Body of pancreas (tissue), 4 donors: Measurements from ENCODE around the gene TMEM14C. TPM values are rescaled to one million over a fixed set of nuclear protein-coding genes. Genes with fewer than 3 reads are reported as not detected.

Experiments used
- ATAC-seq: fragments of 150-250 bp; one replicate; pipeline ENCODE4 v1.9.1; 2016
- DNase-seq, 4 donors: peaks; one replicate each; pipeline ENCODE4 v3.0.0-alpha.2; 2019
- H3K27ac ChIP-seq, 4 donors: fragments of 200-600 bp; sonication (generic); 1 replicate in 3 of 4; 2 replicates in 1 of 4; pipeline versions ENCODE4 v1.5.1 to v1.6.1; 2016 to 2019; ENCODE audit warnings: mild to moderate bottlenecking in 1 of 4, mixed read lengths in 1 of 4, moderate library complexity in 1 of 4
- H3K27me3 ChIP-seq, 2 donors: fragments of 200-600 bp; sonication (generic); one replicate each; pipeline ENCODE4 v1.6.0; 2016; ENCODE audit warnings: mild to moderate bottlenecking in 1 of 2
- H3K36me3 ChIP-seq, 2 donors: fragments of 200-600 bp; sonication (generic); replicated peaks in 1 of 2; 2 replicates each; pipeline ENCODE4 v1.5.1; 2016; ENCODE audit warnings: low read depth in 2 of 2; ENCODE audit not compliant: insufficient read depth in 1 of 2
- H3K4me1 ChIP-seq: fragments of 200-600 bp; sonication (generic); one replicate; pipeline ENCODE4 v1.6.0; 2016
- H3K4me3 ChIP-seq, 2 donors: fragments of 200-600 bp; sonication (generic); 1 replicate in 1 of 2; 2 replicates in 1 of 2; pipeline ENCODE4 v1.5.1; 2016 to 2019
- H3K9me3 ChIP-seq, 3 donors: fragments of 200-600 bp; sonication (generic); 1 replicate in 2 of 3; 2 replicates in 1 of 3; pipeline ENCODE4 v1.5.1; 2016
- POLR2A ChIP-seq, 3 donors: fragments of 450-650 bp; IDR thresholded peaks; one replicate each; pipeline ENCODE4 v1.6.1; 2016; ENCODE audit warnings: antibody characterized with exemption in 3 of 3, mild to moderate bottlenecking in 2 of 3
- WGBS, 2 donors: methylation state at CpG; one replicate each; pipeline ENCODE4 v1.1.5; 2017; 5-methylcytosine and 5-hydroxymethylcytosine counted together
- intact Hi-C: fragments of 100-400 bp; cut with DNase I; formaldehyde crosslinking; loops from one replicate; pipeline ENCODE4 v1.15.1; 2023
- total RNA-seq, 2 donors: library from RNA; depleted of rRNA; stranded (reverse); fragments of >200 nt; gene quantifications; one replicate each; pipeline ENCODE4 v1.1.0, GENCODE V29; 2016
- TF ChIP-seq, protein P1 (sequence below), 7 experiments: fragments of 450-650 bp in 4 of 7; fragments of 200-600 bp in 3 of 7; sonication (generic) in 3 of 7; IDR thresholded peaks; one replicate each; pipeline ENCODE4 v1.5.1; 2016 to 2019; ENCODE audit warnings: antibody characterized with exemption in 7 of 7

TMEM14C gene
- total RNA-seq, 2 donors from 2014 or later = 31.6 to 61.0 TPM

DNA sequence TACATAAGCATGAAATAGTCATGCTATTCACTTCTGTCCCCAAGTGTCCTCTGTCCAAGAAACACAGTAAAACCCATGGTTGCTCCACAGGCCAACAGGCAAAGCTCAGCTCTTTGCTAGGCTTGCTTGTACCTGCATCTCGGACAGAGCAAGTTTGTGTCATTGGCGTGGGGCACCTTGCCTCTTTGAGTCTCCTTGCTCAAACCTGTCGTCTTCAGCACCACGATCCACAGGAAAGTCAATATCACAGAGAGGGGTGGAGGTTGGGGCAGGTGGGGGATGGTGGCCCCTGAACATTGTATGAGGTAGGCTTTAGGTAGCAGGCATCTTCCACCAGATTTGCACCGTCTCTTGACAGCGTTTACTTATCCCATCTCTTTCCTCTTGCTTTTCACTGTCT, 20.6 kb downstream of the TMEM14C start:
- no peaks in the 10 kb centered on the region for H3K9me3 ChIP-seq
- no peak overlapping the region for H3K27ac ChIP-seq
- ATAC-seq (no peak), DNase-seq (no peak)
- H3K4me3 ChIP-seq = no peak overlapping the region
- no peaks in the 10 kb centered on the region for H3K36me3 ChIP-seq
- no peaks in the 10 kb centered on the region for H3K27me3 ChIP-seq
- H3K4me1 ChIP-seq = peaks cover 12% of the 10 kb centered on the region
- intact Hi-C loops = loop anchor here (10.0 kb wide), 1 partner anchor 49 kb away; the partner anchor contains the start of genes C6orf52 and PAK1IP1
- WGBS, 2 donors = 79 to 80% methylated on average over 6 of the region's 6 CpGs
- no peak for TF ChIP-seq POLR2A (IDR thresholded peaks at IDR 0.05)
- TF ChIP-seq, protein P1, sequence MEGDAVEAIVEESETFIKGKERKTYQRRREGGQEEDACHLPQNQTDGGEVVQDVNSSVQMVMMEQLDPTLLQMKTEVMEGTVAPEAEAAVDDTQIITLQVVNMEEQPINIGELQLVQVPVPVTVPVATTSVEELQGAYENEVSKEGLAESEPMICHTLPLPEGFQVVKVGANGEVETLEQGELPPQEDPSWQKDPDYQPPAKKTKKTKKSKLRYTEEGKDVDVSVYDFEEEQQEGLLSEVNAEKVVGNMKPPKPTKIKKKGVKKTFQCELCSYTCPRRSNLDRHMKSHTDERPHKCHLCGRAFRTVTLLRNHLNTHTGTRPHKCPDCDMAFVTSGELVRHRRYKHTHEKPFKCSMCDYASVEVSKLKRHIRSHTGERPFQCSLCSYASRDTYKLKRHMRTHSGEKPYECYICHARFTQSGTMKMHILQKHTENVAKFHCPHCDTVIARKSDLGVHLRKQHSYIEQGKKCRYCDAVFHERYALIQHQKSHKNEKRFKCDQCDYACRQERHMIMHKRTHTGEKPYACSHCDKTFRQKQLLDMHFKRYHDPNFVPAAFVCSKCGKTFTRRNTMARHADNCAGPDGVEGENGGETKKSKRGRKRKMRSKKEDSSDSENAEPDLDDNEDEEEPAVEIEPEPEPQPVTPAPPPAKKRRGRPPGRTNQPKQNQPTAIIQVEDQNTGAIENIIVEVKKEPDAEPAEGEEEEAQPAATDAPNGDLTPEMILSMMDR (IDR thresholded peaks at IDR 0.05) = no peak

DNA sequence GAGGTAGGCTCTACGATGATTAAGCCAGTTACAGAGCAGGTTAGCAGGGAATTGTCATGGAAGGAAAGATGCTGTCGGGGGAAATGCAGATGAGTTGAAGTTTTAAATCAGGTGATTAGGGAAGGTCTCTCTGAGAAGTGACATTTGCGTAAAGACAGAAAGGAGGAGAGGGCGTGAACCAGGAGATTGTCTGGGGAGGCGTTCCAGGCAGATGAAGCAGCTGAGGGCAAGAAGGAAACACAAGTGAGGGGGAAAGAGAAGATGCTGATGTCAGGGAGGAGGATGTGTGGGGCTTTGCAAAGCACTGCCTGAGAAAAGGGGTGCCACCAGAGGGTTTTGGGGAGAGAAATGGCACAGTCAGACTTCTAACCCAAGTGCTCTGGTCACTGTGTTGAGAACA, 22.2 kb downstream of the TMEM14C start:
- no peak for TF ChIP-seq POLR2A (IDR thresholded peaks at IDR 0.05)
- TF ChIP-seq, protein P1 (IDR thresholded peaks at IDR 0.05) = no peak
- Histone ChIP-seq H3K27ac (no peak overlapping the region), H3K9me3 (no peaks in the 10 kb centered on the region), H3K27me3 (no peaks in the 10 kb centered on the region), H3K36me3 (no peaks in the 10 kb centered on the region), H3K4me1 (peaks cover 28% of the 10 kb centered on the region), H3K4me3 (no peak overlapping the region)
- WGBS, 2 donors = 81 to 90% methylated on average over 5 of the region's 5 CpGs
- DNase-seq = no peak
- no peak for ATAC-seq
- intact Hi-C loops = loop anchor here (10.0 kb wide), 1 partner anchor 50 kb away; the partner anchor contains the start of genes C6orf52 and PAK1IP1

DNA sequence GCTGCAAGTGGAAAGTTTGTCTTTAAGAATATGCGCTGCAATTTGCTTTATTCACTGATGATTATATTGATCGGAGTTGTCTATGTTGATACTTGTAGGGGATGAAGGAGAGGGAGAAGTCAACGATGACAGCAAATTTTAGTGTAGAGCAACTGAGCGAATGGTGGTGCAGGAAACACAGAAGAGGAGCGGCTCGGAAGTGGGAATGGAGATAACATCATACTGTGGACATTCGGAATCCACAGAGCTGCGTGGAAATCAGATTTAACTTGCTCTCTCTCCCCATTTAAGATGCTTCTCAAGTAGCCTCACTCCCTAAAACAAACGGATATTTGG, 24.0 kb downstream of the TMEM14C start:
- H3K4me3 ChIP-seq = peak overlapping the region in 1 of 2 donors; percentile 15
- peak overlapping the region; percentile 47 to 82 (median 72) for H3K27ac ChIP-seq
- no peak for ATAC-seq
- no peak for DNase-seq
- intact Hi-C loops = loop anchor here (10.0 kb wide), 1 partner anchor 52 kb away; the partner anchor contains the start of genes C6orf52 and PAK1IP1
- 49 to 58% methylated on average over 9 of the region's 9 CpGs for WGBS, 2 donors
- no peaks in the 10 kb centered on the region for H3K9me3 ChIP-seq
- peaks cover 28% of the 10 kb centered on the region for H3K4me1 ChIP-seq
- TF ChIP-seq POLR2A (IDR thresholded peaks at IDR 0.05) = no peak
- TF ChIP-seq, protein P1 (IDR thresholded peaks at IDR 0.05) = no peak
- no peaks in the 10 kb centered on the region for H3K27me3 ChIP-seq
- no peaks in the 10 kb centered on the region for H3K36me3 ChIP-seq

DNA sequence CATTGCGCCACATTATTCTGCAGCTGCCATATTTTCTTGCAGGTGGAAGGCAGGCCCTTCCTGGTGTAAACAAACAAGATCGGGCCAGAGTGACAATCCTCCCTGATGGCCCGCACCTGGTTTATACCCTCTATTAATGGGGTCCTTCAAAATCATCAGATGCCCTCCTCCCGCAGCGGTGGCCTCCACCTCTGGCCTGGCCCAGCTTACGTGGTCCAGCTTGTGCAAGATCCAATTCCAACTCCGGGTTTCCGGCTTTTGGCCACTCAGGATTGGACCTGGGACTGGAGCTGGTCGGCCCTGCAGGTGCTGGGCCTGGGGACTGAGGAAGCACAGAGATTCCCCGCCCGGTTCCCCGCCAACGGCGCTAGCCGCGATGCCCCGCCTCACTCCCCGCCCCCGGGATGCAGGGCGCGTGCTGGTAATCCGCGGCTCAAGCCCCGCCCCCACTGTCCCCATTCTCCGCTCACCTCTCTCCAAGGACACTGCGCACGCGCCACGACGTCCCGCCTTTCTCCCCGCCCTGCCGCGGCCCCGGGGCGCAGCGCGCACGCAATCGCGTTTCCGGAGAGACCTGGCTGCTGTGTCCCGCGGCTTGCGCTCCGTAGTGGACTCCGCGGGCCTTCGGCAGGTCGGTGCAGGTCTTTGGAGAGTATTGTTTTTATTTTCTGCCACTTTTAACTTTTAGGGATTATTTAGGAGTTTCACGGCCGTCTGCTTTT, 24.5 kb downstream of the TMEM14C start, which contains the start of gene TMEM14B:
TSS of gene TMEM14B (plus strand) at position 555 of the 722 bp plus-strand sequence. CDS start 1,441 bp downstream, outside the sequence.
- peak; percentile 100 for DNase-seq
- 1 to 2% methylated on average over 28 to 52 of the region's 52 CpGs for WGBS, 2 donors
- Histone ChIP-seq H3K9me3 (no peaks in the 10 kb centered on the region), H3K4me1 (peaks cover 28% of the 10 kb centered on the region), H3K36me3 (no peaks in the 10 kb centered on the region), H3K4me3 (peak within 1 kb of the TSS; percentile 21 to 44), H3K27ac (peak within 1 kb of the TSS; percentile 47 to 82 (median 72)), H3K27me3 (no peaks in the 10 kb centered on the region)
- intact Hi-C loops = loop anchor here (10.0 kb wide), 1 partner anchor 53 kb away; the partner anchor contains the start of genes C6orf52 and PAK1IP1
- TF ChIP-seq, protein P1 (IDR thresholded peaks at IDR 0.05) = peak in 1 of 7 experiments; percentile 23
- TF ChIP-seq POLR2A (IDR thresholded peaks at IDR 0.05) = peak; percentile 64 to 92 (median 91)
- peak; percentile 98 for ATAC-seq
